GM21576 (cell line): ENCODE measurements around the gene CCDC3.
"Not testable (repeated sequence)": the region's sequence is repeated elsewhere in the genome, so short reads cannot be mapped to it uniquely, and the experiment has no call there.

ENCODE experiments used
- ATAC-seq: cut with Tn5 transposase; IDR thresholded peaks from one replicate; pipeline ENCODE4 v1.9.1; 2021; ENCODE audit warnings: mild to moderate bottlenecking, moderate library complexity; ENCODE audit not compliant: unreplicated experiment

Gene CCDC3

DNA sequence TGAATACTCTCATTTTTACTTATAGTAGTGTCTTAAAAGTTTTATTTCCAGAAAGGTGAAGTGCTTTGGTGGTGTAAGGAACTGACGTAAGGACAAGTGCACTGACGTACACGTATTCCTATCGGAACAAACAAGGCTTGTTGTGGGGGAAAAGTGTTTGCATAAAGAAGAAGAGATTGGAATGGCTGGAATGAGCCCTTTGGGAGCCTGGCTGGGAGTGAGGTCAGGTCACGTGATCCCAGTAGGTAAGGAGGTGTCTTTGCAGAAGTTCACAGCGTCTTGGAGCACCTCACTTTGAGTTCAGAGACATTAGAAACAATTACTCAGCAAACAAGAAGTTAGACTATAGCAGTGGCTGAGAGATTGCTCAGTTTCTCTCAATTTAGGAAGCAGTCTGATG, 104.2 kb downstream of the CCDC3 start:
- ATAC-seq, result no peak

DNA sequence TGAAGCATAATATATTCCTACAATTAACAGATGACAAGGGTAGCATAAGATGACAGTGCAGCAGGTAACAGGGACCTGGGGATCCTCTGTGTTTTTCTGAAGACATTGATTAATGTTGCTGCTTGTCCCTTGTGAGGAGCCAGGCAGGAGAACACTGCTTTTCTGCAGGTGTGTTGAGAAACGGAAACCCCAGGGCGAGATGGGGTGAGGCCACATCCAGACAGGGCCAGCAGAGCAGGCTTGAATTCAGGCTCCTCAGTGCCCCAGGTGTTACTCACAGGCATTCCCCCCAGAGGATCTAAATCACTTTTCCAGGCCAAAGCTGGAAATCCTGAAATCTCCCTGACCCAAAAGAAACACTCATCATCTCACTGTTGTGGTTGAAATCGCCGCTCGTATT, 105.3 kb downstream of the CCDC3 start:
- ATAC-seq, result no peak

DNA sequence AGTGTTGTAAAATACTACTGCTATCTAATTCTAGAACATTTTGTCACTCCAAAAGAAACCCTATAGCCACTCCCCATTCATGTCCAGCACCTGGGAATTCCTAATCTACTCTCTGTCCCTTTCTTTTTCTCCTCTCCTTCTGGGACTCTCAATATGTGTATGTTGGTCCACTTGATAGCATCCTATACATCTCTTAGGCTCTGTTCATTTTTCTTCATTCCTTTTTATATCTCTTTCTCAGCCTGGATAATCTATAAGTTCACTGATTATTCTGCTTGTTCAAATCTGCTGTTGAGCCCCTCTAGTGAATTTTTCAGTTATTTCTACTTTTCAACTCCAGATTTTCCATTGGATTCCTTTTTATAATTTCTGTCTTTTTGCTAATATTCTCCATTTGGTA, 108.6 kb downstream of the CCDC3 start:
- ATAC-seq, result no peak

DNA sequence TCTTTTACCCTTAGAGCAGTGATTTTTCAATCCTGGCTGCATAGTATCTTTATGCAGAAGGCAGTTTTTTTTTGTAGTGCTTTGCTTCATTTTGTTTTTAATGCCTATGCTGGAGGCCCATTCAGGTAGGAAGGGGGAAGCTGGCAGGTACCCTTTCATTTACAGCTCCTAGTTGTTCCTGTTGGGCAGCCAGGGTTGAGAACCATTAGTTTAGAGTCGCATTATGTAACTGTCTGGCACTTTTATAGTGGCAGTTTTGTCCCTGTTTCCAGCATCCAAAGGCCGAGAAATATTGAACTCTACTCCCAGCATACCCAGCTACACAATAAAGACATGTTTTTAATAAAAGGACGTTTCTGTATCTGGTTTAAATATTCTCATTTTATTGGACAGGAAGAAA, 110.6 kb downstream of the CCDC3 start:
- ATAC-seq, result no peak

- ATAC-seq, result no peak
Measured at GRCh38 chr10:12888470-12888869, 113.0 kb downstream of the CCDC3 start.

DNA sequence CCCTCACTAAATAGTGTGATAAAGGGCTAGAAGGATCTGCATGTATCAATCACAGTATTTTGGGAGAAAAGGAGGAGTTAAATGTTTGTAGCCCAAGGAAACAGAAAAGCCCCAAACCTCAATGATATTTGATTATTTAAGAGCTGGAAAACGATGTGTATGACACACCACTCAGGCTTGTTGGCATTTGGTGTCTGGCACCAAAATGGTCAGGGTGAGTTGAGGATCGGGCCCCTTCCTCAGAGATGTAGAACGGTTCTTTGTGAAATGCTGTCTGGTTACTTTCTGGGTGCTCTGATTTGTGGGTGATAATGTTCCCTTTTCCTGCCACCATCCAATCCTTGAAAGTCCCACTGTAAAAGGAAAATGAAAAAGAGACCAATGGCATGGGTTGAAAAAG, 113.7 kb downstream of the CCDC3 start:
- no peak for ATAC-seq

- no peak for ATAC-seq
Measured at GRCh38 chr10:12884851-12885250, 116.7 kb downstream of the CCDC3 start.

DNA sequence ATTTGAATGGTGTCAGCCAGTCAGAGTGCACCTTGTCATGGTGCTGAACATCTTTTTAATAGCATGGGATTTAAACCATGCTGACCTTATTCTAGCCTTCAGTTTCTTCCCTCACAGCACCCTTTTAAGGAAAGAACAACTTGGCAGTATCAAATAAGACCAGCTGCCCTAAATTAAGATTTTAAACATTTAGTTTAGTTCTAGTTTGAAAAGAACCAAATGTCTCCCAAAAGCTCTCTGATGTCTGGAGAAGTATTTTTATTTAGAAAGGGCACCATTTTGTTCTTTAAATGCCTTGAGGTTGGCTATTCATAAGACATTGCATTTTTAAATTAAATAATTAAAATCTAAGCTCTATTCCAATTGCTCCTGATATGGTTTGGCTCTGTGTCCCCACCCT, 121.1 kb downstream of the CCDC3 start:
- no peak for ATAC-seq

- no peak for ATAC-seq
Measured at GRCh38 chr10:12877150-12877549, 124.4 kb downstream of the CCDC3 start.

- no peak for ATAC-seq
Measured at GRCh38 chr10:12876266-12876665, 125.2 kb downstream of the CCDC3 start.

- no peak for ATAC-seq
Measured at GRCh38 chr10:12875100-12875499, 126.4 kb downstream of the CCDC3 start.

- no peak for ATAC-seq
Measured at GRCh38 chr10:12874501-12874900, 127.0 kb downstream of the CCDC3 start.

DNA sequence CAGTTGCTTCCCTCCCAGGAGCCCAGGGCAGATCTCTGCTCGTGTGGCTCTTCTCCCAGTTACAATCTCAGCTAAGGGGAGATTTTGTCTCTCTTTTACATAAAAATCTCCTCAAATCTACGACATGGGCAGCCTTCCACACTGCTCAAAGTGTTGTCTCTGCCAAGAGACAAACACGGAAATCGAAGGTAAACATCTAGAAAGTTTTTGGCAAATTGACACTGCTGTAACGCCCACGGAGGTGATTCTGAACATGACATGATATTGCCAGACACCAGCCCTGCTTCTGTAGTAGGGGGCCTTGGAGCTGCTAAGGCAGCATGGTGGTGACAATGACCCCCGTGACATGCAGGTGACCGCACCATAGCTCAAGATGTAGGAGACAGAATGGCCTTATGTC, 128.3 kb downstream of the CCDC3 start:
- ATAC-seq, result no peak

DNA sequence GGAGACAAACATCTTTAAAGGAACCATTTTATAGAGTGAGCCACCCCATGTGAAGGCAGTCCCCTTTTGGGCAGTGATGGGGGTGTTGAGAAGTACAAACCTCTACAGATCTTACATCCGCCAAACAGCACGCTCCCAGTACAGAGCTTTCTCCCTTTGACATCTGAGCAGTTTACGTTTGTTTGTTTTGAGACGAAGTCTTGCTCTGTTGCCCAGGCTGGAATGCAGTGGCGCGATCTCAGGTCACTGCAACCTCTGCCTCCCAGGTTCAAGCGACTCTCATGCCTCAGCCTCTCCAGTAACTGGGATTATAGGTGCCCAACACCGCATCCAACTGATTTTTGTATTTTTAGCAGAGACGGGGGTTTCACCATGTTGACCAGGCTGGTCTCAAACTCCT, 128.9 kb downstream of the CCDC3 start:
- no peak for ATAC-seq

- ATAC-seq, result no peak
Measured at GRCh38 chr10:12869427-12869826, 132.1 kb downstream of the CCDC3 start.

- ATAC-seq, result no peak
Measured at GRCh38 chr10:12868229-12868628, 133.3 kb downstream of the CCDC3 start.

DNA sequence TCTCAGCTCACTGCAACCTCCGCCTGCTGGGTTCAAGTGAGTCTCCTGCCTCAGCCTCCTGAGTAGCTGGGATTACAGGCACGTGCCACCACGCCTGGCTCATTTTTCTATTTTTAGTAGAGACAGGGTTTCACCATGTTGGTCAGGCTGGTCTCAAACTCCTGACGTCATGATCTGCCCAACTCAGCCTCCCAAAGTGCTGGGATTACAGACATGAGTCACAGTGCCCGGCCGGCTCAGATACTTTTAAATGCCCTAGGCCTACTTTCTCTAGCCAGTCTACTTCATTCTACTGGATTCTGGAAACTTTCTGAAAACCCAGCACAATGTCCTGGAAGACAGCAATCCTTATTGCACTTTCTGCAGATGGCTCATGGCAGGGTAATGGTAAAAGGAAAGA, 136.0 kb downstream of the CCDC3 start:
- not testable (repeated sequence) for ATAC-seq

DNA sequence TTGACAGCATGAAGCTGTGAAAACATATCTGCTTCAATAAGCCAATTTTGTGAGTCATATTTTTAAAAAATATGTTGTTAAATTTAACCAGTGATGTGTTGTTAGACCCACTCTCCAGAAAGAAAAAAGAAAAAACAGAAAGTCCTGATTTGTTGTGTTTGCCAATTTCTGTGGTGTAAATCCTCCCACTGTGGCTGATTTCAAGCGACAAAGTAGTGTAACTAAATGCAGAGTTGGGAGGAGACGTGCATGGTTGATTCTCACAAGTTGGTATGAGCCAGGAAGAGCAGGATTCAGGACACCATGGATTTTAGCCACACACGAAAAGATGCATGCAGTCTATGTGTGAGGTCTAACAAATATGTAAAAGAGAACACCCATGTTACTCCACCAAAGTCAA, 139.1 kb downstream of the CCDC3 start:
- no peak for ATAC-seq

GRCh38 chr10:12854988-12855387, 146.5 kb downstream of the CCDC3 start:
- ATAC-seq, result no peak

DNA sequence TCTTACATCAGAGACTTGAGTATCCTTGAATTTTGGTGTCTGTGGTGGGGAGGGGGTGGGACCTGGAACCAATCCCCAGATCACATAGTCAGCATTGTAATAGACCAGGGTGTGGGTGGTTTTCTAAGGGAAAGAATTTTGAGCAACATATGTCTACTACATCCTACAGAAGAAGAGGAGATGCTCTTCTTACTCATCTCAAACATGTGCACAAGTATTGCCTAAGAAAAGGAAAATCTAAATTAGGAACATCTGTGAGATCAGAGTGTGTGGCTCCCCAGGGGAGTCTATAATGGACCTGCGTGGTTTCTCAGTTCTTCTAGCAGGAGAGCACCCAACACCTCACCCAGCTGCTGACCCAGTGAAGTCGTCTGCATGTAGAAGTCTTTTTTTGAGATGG, 148.8 kb downstream of the CCDC3 start:
- no peak for ATAC-seq

GRCh38 chr10:12849319-12850181, 152.0 kb downstream of the CCDC3 start:
- ATAC-seq, result no peak

DNA sequence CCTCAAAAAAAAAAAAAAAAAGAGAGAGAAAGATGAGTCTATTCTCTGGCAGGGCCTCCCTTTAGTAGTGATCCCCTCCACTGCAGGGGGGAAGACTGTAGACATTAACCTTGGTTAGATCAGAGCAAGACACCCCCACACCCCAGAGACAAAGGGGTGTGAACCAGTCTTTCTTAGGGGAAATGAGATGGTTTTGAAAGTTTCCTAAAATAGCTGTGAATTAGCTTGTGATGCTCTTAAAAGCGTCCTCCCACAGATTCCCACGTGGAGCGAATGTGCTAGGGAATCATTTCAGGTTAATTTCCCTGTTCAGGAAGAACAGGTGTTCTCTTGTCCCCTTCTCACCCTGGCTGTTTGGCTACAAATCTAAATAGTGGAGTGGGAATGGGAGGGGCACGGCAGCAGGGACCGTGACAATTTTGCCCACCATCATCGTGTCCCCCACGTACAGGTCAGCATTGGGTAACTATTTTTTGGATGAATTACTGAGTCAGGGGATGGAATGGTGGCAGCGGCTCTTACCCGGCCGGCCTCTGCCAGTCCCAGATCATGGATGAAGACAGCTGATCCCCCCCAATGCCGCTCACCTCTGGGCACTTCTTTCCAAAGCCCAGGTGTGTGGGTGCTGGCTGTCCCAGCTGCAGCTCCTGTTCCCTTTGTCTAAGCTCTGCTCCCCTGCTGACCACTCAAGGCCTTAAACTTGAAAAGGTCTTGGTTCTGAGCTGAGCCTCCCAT, 152.9 kb downstream of the CCDC3 start:
- ATAC-seq, result no peak
